HepG2 (cell line): ENCODE measurements around the gene CHST11. TPM values are rescaled to one million over a fixed set of nuclear protein-coding genes. Genes with fewer than 3 reads are reported as not detected.

ENCODE experiments used
- ATAC-seq: fragments of 200-7000 bp; cut with Tn5 transposase; 3 replicates; pipeline ENCODE4 v1.9.1; 2020; ENCODE audit warnings: mild to moderate bottlenecking, moderate library complexity
- BruUV-seq: library from RNA; stranded (reverse); fragments of 400-500 nt; replicated peaks from 2 replicates; lab custom pipeline; 2021; lab: Mats Ljungman, UMichigan
- CTCF ChIA-PET: fragments of 300-600 bp; formaldehyde crosslinking; extraction: SDS; loops from one replicate; lab custom pipeline; 2021; ENCODE audit warnings: low total read pairs, inconsistent platforms, low intra/inter-chr PET ratio; lab: Yijun Ruan, JAX
- POLR2A ChIA-PET: fragments of 350-600 bp; sonication (Branson Sonifier 250); formaldehyde crosslinking; loops from one replicate; lab custom pipeline; 2020; ENCODE audit warnings: antibody characterized with exemption, inconsistent platforms; lab: Yijun Ruan, JAX
- DNase-seq: peaks from one replicate; pipeline ENCODE4 v3.0.0-alpha.2; 2015; ENCODE audit warnings: low spot score
- FAIRE-seq: peaks from 3 replicates; lab custom pipeline; 2011; peaks lifted over from hg19 to GRCh38; lab: Jason Lieb, UNC
- H2AFZ ChIP-seq: one replicate; pipeline ENCODE4 v1.6.1; 2011; ENCODE audit warnings: low read length, inconsistent platforms
- H3K27ac ChIP-seq: fragments of 300-600 bp; 3 replicates; pipeline ENCODE4 v1.8.0; 2011; ENCODE audit warnings: mixed run types, mild to moderate bottlenecking, mixed read lengths, low read length, inconsistent platforms; ENCODE audit not compliant: insufficient read depth; ENCODE audit errors: extremely low read length
- H3K27me3 ChIP-seq, 2 experiments: fragments of 200-600 bp in 1 of 2; 2 replicates in 1 of 2; 3 replicates in 1 of 2; pipeline versions ENCODE4 v1.6.0 to v1.8.0; 2011; ENCODE audit warnings: low read length in 2 of 2, mild to moderate bottlenecking in 2 of 2, moderate library complexity in 2 of 2, inconsistent platforms in 1 of 2; ENCODE audit not compliant: insufficient read depth in 2 of 2, control insufficient read depth in 1 of 2
- H3K36me3 ChIP-seq, 2 experiments: fragments of 200-600 bp in 1 of 2; replicated peaks in 1 of 2; 2 replicates in 1 of 2; 3 replicates in 1 of 2; pipeline versions ENCODE4 v1.5.1 to v1.8.0; 2011; ENCODE audit warnings: low read length in 2 of 2, inconsistent platforms in 1 of 2; ENCODE audit not compliant: insufficient read depth in 2 of 2, control insufficient read depth in 1 of 2
- H3K4me1 ChIP-seq: 2 replicates; pipeline ENCODE4 v1.5.1; 2012; ENCODE audit warnings: low read length, inconsistent platforms; ENCODE audit not compliant: insufficient read depth
- H3K4me2 ChIP-seq: 2 replicates; pipeline ENCODE4 v1.6.0; 2011; ENCODE audit warnings: low read depth, low read length, inconsistent platforms
- H3K4me3 ChIP-seq, 3 experiments: fragments of 200-600 bp in 1 of 3; sonication (generic), shearing (Covaris generic) in 1 of 3; replicated peaks in 1 of 3; 2 replicates each; pipeline ENCODE4 v1.5.1; 2011 to 2016; ENCODE audit warnings: low read length in 3 of 3, inconsistent platforms in 2 of 3, low read depth in 2 of 3, mild to moderate bottlenecking in 2 of 3, control low read depth in 1 of 3, mixed read lengths in 1 of 3; ENCODE audit not compliant: insufficient read depth in 1 of 3
- H3K79me2 ChIP-seq: one replicate; pipeline ENCODE4 v1.6.1; 2011; ENCODE audit warnings: low read length, inconsistent platforms; ENCODE audit not compliant: insufficient read depth
- H3K9ac ChIP-seq: 2 replicates; pipeline ENCODE4 v1.6.0; 2011; ENCODE audit warnings: mild to moderate bottlenecking, low read depth, low read length, inconsistent platforms; ENCODE audit not compliant: insufficient read depth
- H3K9me3 ChIP-seq: 2 replicates; pipeline ENCODE4 v1.5.1; 2012; ENCODE audit warnings: mild to moderate bottlenecking, low read length
- H4K20me1 ChIP-seq: 2 replicates; pipeline ENCODE4 v1.6.0; 2011; ENCODE audit warnings: inconsistent platforms, mild to moderate bottlenecking, low read length, moderate library complexity; ENCODE audit not compliant: insufficient read depth
- CEBPB ChIP-seq: IDR thresholded peaks from 2 replicates; pipeline ENCODE4 v1.6.1; 2011; ENCODE audit warnings: low read depth, low read length, improper control_type of control experiment, borderline replicate concordance
- ZNF747 ChIP-seq: sonication (generic); formaldehyde crosslinking; IDR thresholded peaks from 2 replicates; pipeline ENCODE4 v1.8.1; 2023; ENCODE audit warnings: missing genetic modification reagents, mild to moderate bottlenecking, borderline replicate concordance
- ZNF773 ChIP-seq: sonication (generic); formaldehyde crosslinking; IDR thresholded peaks from 2 replicates; pipeline ENCODE4 v1.4.0; 2020; ENCODE audit warnings: missing genetic modification reagents, borderline replicate concordance
- WGBS: methylation state at CpG from one replicate; pipeline ENCODE4 v1.1.6; 2017; ENCODE audit warnings: low lambda C conversion rate; 5-methylcytosine and 5-hydroxymethylcytosine counted together
- in situ Hi-C: cut with HindIII; loops from 2 replicates; pipeline ENCODE4 v1.10.0; 2017; ENCODE audit warnings: low pct_unique_long_range_greater_than_20kb; ENCODE audit not compliant: extremely low pct_ligation_motif_present
- intact Hi-C: fragments of 100-400 bp; cut with micrococcal nuclease; formaldehyde crosslinking; loops from one replicate; pipeline ENCODE4 v1.10.0; 2022; ENCODE audit not compliant: unreplicated experiment
- polyA plus RNA-seq, 8 experiments: library from polyadenylated mRNA; depleted of rRNA in 3 of 8; stranded (reverse) in 7 of 8; unstranded in 1 of 8; fragments of >200 nt; fragmentation: Illumina TruSeq in 4 of 8; extraction: Trizol in 4 of 8; gene quantifications; 2 replicates each; pipeline versions ENCODE4 v1.2.1 to v1.2.3, GENCODE V29; 2011 to 2016; ENCODE audit warnings: low read depth in 4 of 8, missing spikeins in 1 of 8, mixed read lengths in 1 of 8; ENCODE audit not compliant: insufficient read depth in 1 of 8
- total RNA-seq, 5 experiments: library from RNA; depleted of rRNA; stranded (reverse); fragments of >200 nt; fragmentation: Illumina TruSeq; extraction: Trizol; gene quantifications; 2 replicates each; pipeline ENCODE4 v1.2.3, GENCODE V29; 2016; ENCODE audit warnings: low read depth in 1 of 5

The CHST11 gene
- total and polyA plus RNA-seq, 2 of the 13 experiments (the other 11 are each of a cell fraction or from before 2014, with no cell fraction given), result 0.15 TPM; not detected in 1

DNA sequence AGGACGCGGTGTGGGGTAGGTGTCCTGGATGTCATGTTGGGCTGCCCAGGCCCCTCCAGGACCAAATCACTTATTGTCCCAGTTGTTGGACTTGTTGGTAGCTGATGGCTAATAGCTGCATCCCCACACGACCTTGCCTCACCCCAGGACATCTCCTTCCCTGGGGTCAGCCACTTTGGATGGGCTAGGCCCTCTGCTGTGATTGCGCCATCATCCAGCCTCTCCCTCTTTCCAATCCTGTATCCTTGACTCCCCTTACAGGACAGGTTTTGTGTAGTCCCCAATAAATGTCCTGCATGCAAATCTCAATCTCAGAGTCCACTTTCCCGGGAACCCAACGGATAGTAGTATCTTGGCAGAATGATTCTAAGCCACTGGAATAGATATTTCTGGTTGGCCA, 43.4 kb upstream of the CHST11 start:
- no peaks in the 10 kb centered on the region for H3K36me3 ChIP-seq
- H3K9ac ChIP-seq, result no peak overlapping the region
- H3K4me2 ChIP-seq, result no peak overlapping the region
- no peak overlapping the region for H2AFZ ChIP-seq
- WGBS, result 26% methylated on average over 6 of the region's 6 CpGs
- H3K4me1 ChIP-seq, result peaks cover 5% of the 10 kb centered on the region; the same call in 1 of the 2 replicates
- no peaks in the 10 kb centered on the region for H3K79me2 ChIP-seq
- ChIA-PET CTCF (no interaction called here), POLR2A (no interaction called here)
- DNase-seq, result no peak
- no peak overlapping the region for H3K4me3 ChIP-seq
- no peaks in the 10 kb centered on the region for H3K9me3 ChIP-seq
- no peak for FAIRE-seq
- no peak overlapping the region for H3K27ac ChIP-seq
- no peak for ATAC-seq
- TF ChIP-seq CEBPB (peak; percentile 66), ZNF773 (no peak)
- in situ Hi-C loops (no loop called here), intact Hi-C loops (no loop called here)
- no peaks in the 10 kb centered on the region for H4K20me1 ChIP-seq
- peaks cover 1 to 11% of the 10 kb centered on the region in 2 experiments; a peak in 3 of 5 replicates for H3K27me3 ChIP-seq
- BruUV-seq, result no TSS peak

GRCh38 chr12:104414581-104415341, 42.0 kb upstream of the CHST11 start:
- peaks cover 1 to 11% of the 10 kb centered on the region in 2 experiments; a peak in 3 of 5 replicates for H3K27me3 ChIP-seq
- no peak overlapping the region for H3K4me3 ChIP-seq
- no peak for TF ChIP-seq ZNF747 (CRISPR knock-in tag)
- 2% methylated on average over 6 of the region's 6 CpGs for WGBS
- no peaks in the 10 kb centered on the region for H3K4me1 ChIP-seq
- no peak overlapping the region for H3K4me2 ChIP-seq
- in situ Hi-C loops (no loop called here), intact Hi-C loops (no loop called here)
- H3K36me3 ChIP-seq, result no peaks in the 10 kb centered on the region
- no TSS peak for BruUV-seq
- H2AFZ ChIP-seq, result no peak overlapping the region
- no peak overlapping the region for H3K27ac ChIP-seq
- ChIA-PET POLR2A (no interaction called here), CTCF (no interaction called here)
- ATAC-seq, result no peak
- H3K9ac ChIP-seq, result no peak overlapping the region
- no peaks in the 10 kb centered on the region for H3K79me2 ChIP-seq
- no peaks in the 10 kb centered on the region for H4K20me1 ChIP-seq
- FAIRE-seq, result no peak
- DNase-seq, result no peak
- H3K9me3 ChIP-seq, result no peaks in the 10 kb centered on the region
